HL-60/S4 treated with phorbol 12-myristate 13-acetate at 8.2 ng/mL for 4 days and 3 days (cell line): Measurements from ENCODE around the gene RPL36A.

Experiments
- in situ Hi-C: fragments of 300-500 bp; cut with MboI; formaldehyde crosslinking; loops from 2 replicates; pipeline ENCODE4 v1.15.0; 2022; ENCODE audit warnings: low sequenced_read_pairs

The RPL36A gene

DNA sequence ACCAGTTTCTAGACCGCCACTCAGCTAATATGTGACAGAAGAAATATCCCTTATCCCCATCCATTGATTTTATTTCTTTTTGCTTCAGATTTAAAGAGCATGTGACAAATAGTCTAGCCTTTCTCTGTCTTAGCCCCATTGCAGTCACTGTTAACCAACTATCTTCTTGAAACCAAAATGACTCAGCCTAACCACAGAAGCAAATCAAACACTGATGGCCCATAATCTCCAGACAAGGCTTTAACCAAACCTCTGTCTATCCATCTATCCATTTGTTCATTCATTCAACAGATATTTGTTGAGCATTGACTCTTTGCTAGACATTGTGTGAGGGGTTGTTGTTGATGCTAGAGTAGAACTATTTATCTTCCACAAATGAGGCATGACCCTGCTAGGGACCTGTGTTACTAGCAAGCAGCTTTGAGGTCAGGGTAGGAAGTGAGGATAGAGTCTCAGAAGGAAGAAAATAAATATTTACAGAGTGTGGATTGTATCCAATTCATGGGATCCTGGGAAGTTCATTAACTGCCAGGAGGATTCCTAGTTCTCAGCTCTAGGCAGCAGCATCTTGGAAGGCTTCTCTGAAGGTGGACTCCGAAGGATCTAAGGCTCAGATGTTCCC is 39.8 kb downstream of the RPL36A start:
- in situ Hi-C loops, result no loop called here

DNA sequence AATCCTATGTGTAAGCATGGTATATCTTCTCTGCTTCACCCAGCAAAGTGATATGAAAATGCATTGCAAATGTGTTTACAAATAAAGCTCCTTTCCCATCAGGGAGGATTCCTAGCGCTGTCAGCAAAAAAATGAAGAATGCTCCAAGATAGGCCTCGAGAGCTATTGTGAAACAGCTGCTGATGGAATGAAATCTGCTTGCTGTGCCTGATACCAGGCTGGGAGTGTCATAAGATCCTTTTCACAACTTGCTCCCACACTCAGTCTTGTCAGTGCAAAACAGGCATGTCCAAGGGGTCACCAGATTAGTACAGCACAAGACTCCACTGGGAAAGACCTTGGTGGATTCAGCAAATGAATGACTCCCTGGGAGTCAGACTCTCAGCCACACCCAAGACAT is 51.3 kb downstream of the RPL36A start:
- in situ Hi-C loops, result no loop called here
